Left lung (tissue), 10 donors: ENCODE results near the gene MYO19. TPM values are rescaled to one million over a fixed set of nuclear protein-coding genes. Genes with fewer than 3 reads are reported as not detected.
"Not testable (repeated sequence)": the region's sequence is repeated elsewhere in the genome, so short reads cannot be mapped to it uniquely, and the experiment has no call there.

Experiments
- ATAC-seq: fragments of 200-7000 bp; cut with Tn5 transposase; one replicate; pipeline ENCODE4 v1.9.1; 2020; ENCODE audit warnings: moderate library complexity
- DNase-seq, 4 donors: peaks; one replicate each; pipeline ENCODE4 v3.0.0-alpha.2; 2013 to 2020
- H3K27ac ChIP-seq, 2 donors: fragments of 200-600 bp; sonication (generic) in 1 of 2; one replicate each; pipeline versions ENCODE4 v1.5.0 to v1.8.0; 2020 to 2021
- H3K27me3 ChIP-seq, 2 donors: fragments of 200-600 bp; sonication (generic) in 1 of 2; one replicate each; pipeline versions ENCODE4 v1.5.0 to v1.8.0; 2020 to 2021
- H3K36me3 ChIP-seq, 2 donors: fragments of 200-600 bp; sonication (generic) in 1 of 2; one replicate each; pipeline versions ENCODE4 v1.5.0 to v1.8.0; 2020 to 2021
- H3K4me1 ChIP-seq, 2 donors: fragments of 200-600 bp; one replicate each; pipeline ENCODE4 v1.8.0; 2021
- H3K4me3 ChIP-seq, 2 donors: fragments of 200-600 bp; sonication (generic) in 1 of 2; one replicate each; pipeline versions ENCODE4 v1.5.0 to v1.8.0; 2020 to 2021; ENCODE audit warnings: mild to moderate bottlenecking in 1 of 2
- H3K9me3 ChIP-seq, 2 donors: fragments of 200-600 bp; sonication (generic) in 1 of 2; one replicate each; pipeline versions ENCODE4 v1.5.0 to v1.8.0; 2020 to 2021
- CTCF ChIP-seq, 2 donors: fragments of 200-600 bp; sonication (generic) in 1 of 2; IDR thresholded peaks; one replicate each; pipeline versions ENCODE4 v1.5.0 to v1.8.0; 2021; ENCODE audit warnings: antibody characterized with exemption in 2 of 2
- intact Hi-C, 2 donors: fragments of 100-400 bp; cut with DNase I; formaldehyde crosslinking; loops; one replicate each; pipeline versions ENCODE4 v1.11.2 to v1.14.2; 2022
- polyA plus RNA-seq, 6 donors: library from polyadenylated mRNA; unstranded; fragments of 120-200 nt; gene quantifications; one replicate each; pipeline ENCODE4 v1.2.1, GENCODE V29; 2013; ENCODE audit not compliant: insufficient read length in 6 of 6
- total RNA-seq, 2 donors: library from RNA; stranded (reverse); fragmentation: NEBNext Ultra II Directional; extraction: Animal tissue kit (Norgen Biotek cat#: 25700); gene quantifications; one replicate each; pipeline ENCODE4 v1.2.1, GENCODE V29; 2021
- donor health status: DM: no; HTN: yes; CAD: no.
- donor health status: DM: no; HTN: no; CAD: no.

The MYO19 gene
- total and polyA plus RNA-seq, 8 donors = 45.7 to 80.8 (median 50.8) TPM

- no peak for TF ChIP-seq CTCF (IDR thresholded peaks at IDR 0.05)
- H3K27ac ChIP-seq = no peak overlapping the region
- H3K4me1 ChIP-seq = no peaks in the 10 kb centered on the region
- no peak overlapping the region for H3K4me3 ChIP-seq
- no peaks in the 10 kb centered on the region for H3K27me3 ChIP-seq
- intact Hi-C loops = no loop called here
- DNase-seq (no peak), ATAC-seq (no peak)
- peaks cover 0 to 77% of the 10 kb centered on the region in 2 donors for H3K36me3 ChIP-seq
- H3K9me3 ChIP-seq = no peaks in the 10 kb centered on the region
Observed at GRCh38 chr17:36511216-36511615, 23.5 kb downstream of the MYO19 start.

- no peaks in the 10 kb centered on the region for H3K9me3 ChIP-seq
- peaks cover 0 to 77% of the 10 kb centered on the region in 2 donors for H3K36me3 ChIP-seq
- no peak for TF ChIP-seq CTCF (IDR thresholded peaks at IDR 0.05)
- DNase-seq = no peak
- intact Hi-C loops = no loop called here
- H3K4me3 ChIP-seq = no peak overlapping the region
- ATAC-seq = no peak
- no peaks in the 10 kb centered on the region for H3K4me1 ChIP-seq
- no peak overlapping the region for H3K27ac ChIP-seq
- H3K27me3 ChIP-seq = no peaks in the 10 kb centered on the region
Observed at GRCh38 chr17:36510636-36511035, 24.0 kb downstream of the MYO19 start.

- Histone ChIP-seq H3K4me3 (no peak overlapping the region), H3K4me1 (no peaks in the 10 kb centered on the region), H3K27me3 (no peaks in the 10 kb centered on the region), H3K27ac (no peak overlapping the region), H3K9me3 (no peaks in the 10 kb centered on the region), H3K36me3 (peaks cover 0 to 77% of the 10 kb centered on the region in 2 donors)
- TF ChIP-seq CTCF (IDR thresholded peaks at IDR 0.05) = no peak
- DNase-seq = no peak
- no peak for ATAC-seq
- intact Hi-C loops = no loop called here
Observed at GRCh38 chr17:36509272-36509985, 25.2 kb downstream of the MYO19 start.

- H3K4me1 ChIP-seq, ATAC-seq, intact Hi-C loops, H3K27me3 ChIP-seq, H3K27ac ChIP-seq, H3K4me3 ChIP-seq, H3K9me3 ChIP-seq, DNase-seq: not testable (repeated sequence)
- peaks cover 0 to 77% of the 10 kb centered on the region in 2 donors for H3K36me3 ChIP-seq
Observed at GRCh38 chr17:36508439-36508838, 26.2 kb downstream of the MYO19 start.

- no peak for DNase-seq
- Histone ChIP-seq H3K36me3 (peaks cover 0 to 85% of the 10 kb centered on the region in 2 donors), H3K27me3 (no peaks in the 10 kb centered on the region), H3K9me3 (no peaks in the 10 kb centered on the region), H3K4me3 (no peak overlapping the region), H3K4me1 (no peaks in the 10 kb centered on the region), H3K27ac (no peak overlapping the region)
- no peak for ATAC-seq
- TF ChIP-seq CTCF (IDR thresholded peaks at IDR 0.05) = no peak
- intact Hi-C loops = no loop called here
Observed at GRCh38 chr17:36507266-36507665, 27.4 kb downstream of the MYO19 start.

GRCh38 chr17:36506831-36507230 is 27.8 kb downstream of the MYO19 start:
- H3K4me3 ChIP-seq = no peak overlapping the region
- no peaks in the 10 kb centered on the region for H3K4me1 ChIP-seq
- no peaks in the 10 kb centered on the region for H3K27me3 ChIP-seq
- DNase-seq = no peak
- peaks cover 0 to 88% of the 10 kb centered on the region in 2 donors for H3K36me3 ChIP-seq
- H3K9me3 ChIP-seq = no peaks in the 10 kb centered on the region
- H3K27ac ChIP-seq = no peak overlapping the region
- no peak for TF ChIP-seq CTCF (IDR thresholded peaks at IDR 0.05)
- ATAC-seq = no peak
- intact Hi-C loops = no loop called here
